ENCODE data around the gene TFRC.
"Not testable (repeated sequence)": the region's sequence is repeated elsewhere in the genome, so short reads cannot be mapped to it uniquely, and the experiment has no call there.

Gene TFRC

GRCh38 chr3:196081834-196082618 lies at the start of gene TFRC:
Gene TFRC, minus strand, starts transcription at chr3:196082090. Its CDS starts 4,991 bp downstream, at chr3:196077099.
- peak; percentile 96 for DNase-seq

GRCh38 chr3:196128172-196128843 lies 46.4 kb upstream of the TFRC start:
- no peak for DNase-seq

- DNase-seq: no peak
These were observed 45.6 kb upstream of the TFRC start for GRCh38 chr3:196127308-196128040.

GRCh38 chr3:196124608-196125007 lies 42.7 kb upstream of the TFRC start:
- DNase-seq: peak; percentile 9

- DNase-seq: no peak
These were observed 40.8 kb upstream of the TFRC start for GRCh38 chr3:196122688-196123046.

GRCh38 chr3:196122021-196122687 lies 40.3 kb upstream of the TFRC start:
- DNase-seq: no peak

- DNase-seq: no peak
These were observed 39.2 kb upstream of the TFRC start for GRCh38 chr3:196121066-196121465.

GRCh38 chr3:196120291-196120951 lies 38.5 kb upstream of the TFRC start:
- peak; percentile 22 for DNase-seq

GRCh38 chr3:196117809-196118208 lies 35.9 kb upstream of the TFRC start:
- no peak for DNase-seq

- DNase-seq: no peak
These were observed 33.8 kb upstream of the TFRC start for GRCh38 chr3:196115678-196116083.

GRCh38 chr3:196111939-196112386 lies 30.1 kb upstream of the TFRC start:
- peak; percentile 93 for DNase-seq

GRCh38 chr3:196108075-196108743 lies 26.3 kb upstream of the TFRC start:
- DNase-seq: no peak

- not testable (repeated sequence) for DNase-seq
These were observed 22.8 kb upstream of the TFRC start for GRCh38 chr3:196104707-196105106.

- peak; percentile 81 for DNase-seq
These were observed 16.6 kb upstream of the TFRC start for GRCh38 chr3:196098365-196098980.

GRCh38 chr3:196097373-196098154 lies 15.7 kb upstream of the TFRC start:
- no peak for DNase-seq

- DNase-seq: peak; percentile 70
These were observed 14.6 kb upstream of the TFRC start for GRCh38 chr3:196096382-196096953.

- peak; percentile 99 for DNase-seq
These were observed 11.6 kb upstream of the TFRC start for GRCh38 chr3:196093317-196094111.

GRCh38 chr3:196087906-196088305 lies 6.0 kb upstream of the TFRC start:
- DNase-seq: peak; percentile 40

- peak; percentile 86 for DNase-seq
These were observed 705 bp upstream of the TFRC start for GRCh38 chr3:196082619-196082971.

Data from inflammatory macrophage treated with lipopolysaccharide for 4 hours (primary cell).